Activated CD4-positive, alpha-beta T cell treated with anti-CD3 and anti-CD28 coated beads, Interleukin-2, amount 10 ng/mL, durations not matched to agents 7 days and 5 days (primary cell): ENCODE results near the gene MAP3K4. TPM values are rescaled to one million over a fixed set of nuclear protein-coding genes. Genes with fewer than 3 reads are reported as not detected.

Experiments
- CTCF ChIA-PET: fragments of 350-600 bp; sonication (Branson Sonifier 250); formaldehyde crosslinking; loops from one replicate; lab custom pipeline; 2021; ENCODE audit warnings: antibody characterized with exemption; lab: Charles Lee
- POLR2A ChIA-PET: fragments of 350-600 bp; sonication (Branson Sonifier 250); formaldehyde crosslinking; loops from one replicate; lab custom pipeline; 2021; ENCODE audit warnings: antibody characterized with exemption; lab: Charles Lee
- DNase-seq: peaks from one replicate; pipeline ENCODE4 v3.0.0-alpha.2; 2020
- H3K27ac Mint-ChIP-seq: one replicate; pipeline ENCODE4 v1.8.0; 2021; ENCODE audit warnings: mild to moderate bottlenecking, moderate library complexity, mixed read lengths
- H3K27me3 Mint-ChIP-seq: one replicate; pipeline ENCODE4 v1.8.0; 2021; ENCODE audit warnings: mixed read lengths
- H3K36me3 Mint-ChIP-seq: one replicate; pipeline ENCODE4 v1.8.0; 2021; ENCODE audit warnings: low read depth, mixed read lengths
- H3K4me1 Mint-ChIP-seq: one replicate; pipeline ENCODE4 v1.8.0; 2021; ENCODE audit warnings: mixed read lengths
- H3K4me3 Mint-ChIP-seq: one replicate; pipeline ENCODE4 v1.8.0; 2021; ENCODE audit warnings: mild to moderate bottlenecking, moderate library complexity, mixed read lengths
- H3K9me3 Mint-ChIP-seq: one replicate; pipeline ENCODE4 v1.8.0; 2021; ENCODE audit warnings: mixed read lengths
- total RNA-seq, 2 experiments: library from RNA; stranded (reverse); gene quantifications; one replicate each; pipeline ENCODE4 v1.2.3, GENCODE V29; 2021

Gene MAP3K4
- total RNA-seq, 2 experiments from 2014 or later: 43.6 to 47.2 TPM

GRCh38 chr6:161094955-161095354, 103.4 kb downstream of the MAP3K4 start:
- no peaks in the 10 kb centered on the region for H3K27me3 Mint-ChIP-seq
- ChIA-PET CTCF (no interaction called here), POLR2A (no interaction called here)
- no peaks in the 10 kb centered on the region for H3K4me1 Mint-ChIP-seq
- peaks cover 39% of the 10 kb centered on the region for H3K36me3 Mint-ChIP-seq
- no peak overlapping the region for H3K27ac Mint-ChIP-seq
- no peak overlapping the region for H3K4me3 Mint-ChIP-seq
- no peak for DNase-seq
- H3K9me3 Mint-ChIP-seq: no peaks in the 10 kb centered on the region

DNA sequence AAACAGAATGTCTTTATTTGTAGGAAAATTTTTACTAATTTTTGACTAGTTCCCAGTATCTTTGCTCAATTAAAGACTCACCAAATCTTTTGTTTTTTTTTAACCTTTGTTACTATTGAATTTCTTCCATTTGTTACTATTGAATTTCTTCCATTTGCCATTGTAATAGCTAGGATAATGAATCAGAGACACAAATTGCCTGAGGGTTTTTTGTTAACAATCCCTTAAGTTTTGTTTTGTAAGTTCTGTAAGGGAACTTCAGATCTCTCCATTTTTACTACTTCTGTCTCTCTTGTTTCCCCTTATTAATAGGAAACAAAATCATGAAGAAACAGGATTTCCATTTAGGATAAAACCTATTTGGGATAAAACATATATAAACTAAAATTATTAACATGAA, 104.3 kb downstream of the MAP3K4 start:
- Mint-ChIP-seq H3K9me3 (no peaks in the 10 kb centered on the region), H3K4me1 (no peaks in the 10 kb centered on the region), H3K4me3 (no peak overlapping the region), H3K27ac (no peak overlapping the region), H3K27me3 (no peaks in the 10 kb centered on the region), H3K36me3 (peaks cover 36% of the 10 kb centered on the region)
- ChIA-PET CTCF (interaction anchor here (1.0 kb wide), 1 partner anchor 16 kb away, joined by 3 read pairs; no protein-coding TSS in a partner anchor), POLR2A (no interaction called here)
- no peak for DNase-seq

- Mint-ChIP-seq H3K4me3 (no peak overlapping the region), H3K36me3 (peaks cover 32% of the 10 kb centered on the region), H3K4me1 (peaks cover 2% of the 10 kb centered on the region), H3K27ac (no peak overlapping the region), H3K9me3 (no peaks in the 10 kb centered on the region), H3K27me3 (no peaks in the 10 kb centered on the region)
- DNase-seq: no peak
- ChIA-PET POLR2A (no interaction called here), CTCF (no interaction called here)
Measured at GRCh38 chr6:161100072-161100471, 108.5 kb downstream of the MAP3K4 start.

DNA sequence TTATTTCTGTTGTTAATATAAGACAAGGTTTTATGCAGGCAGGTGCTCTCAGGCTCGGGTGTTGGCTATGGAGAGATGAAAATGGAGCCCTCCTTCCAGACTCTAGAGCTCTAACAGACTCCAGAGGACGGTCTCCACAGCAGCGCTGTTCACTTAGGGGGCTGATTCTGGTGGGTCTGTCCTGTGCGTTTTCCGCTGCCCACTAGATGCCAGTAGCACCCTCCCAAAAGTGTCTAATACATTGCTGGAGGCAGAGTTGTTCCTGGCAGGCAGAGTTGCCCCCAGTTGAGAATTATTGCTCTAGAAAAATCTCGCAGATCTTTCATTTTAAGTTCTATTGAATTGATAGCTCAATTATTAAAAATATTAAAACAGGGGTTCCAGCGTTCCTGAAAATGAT, 109.9 kb downstream of the MAP3K4 start:
- no peak overlapping the region for H3K4me3 Mint-ChIP-seq
- CTCF ChIA-PET: no interaction called here
- POLR2A ChIA-PET: no interaction called here
- H3K4me1 Mint-ChIP-seq: peaks cover 2% of the 10 kb centered on the region
- peaks cover 36% of the 10 kb centered on the region for H3K36me3 Mint-ChIP-seq
- H3K9me3 Mint-ChIP-seq: no peaks in the 10 kb centered on the region
- H3K27me3 Mint-ChIP-seq: no peaks in the 10 kb centered on the region
- H3K27ac Mint-ChIP-seq: no peak overlapping the region
- DNase-seq: no peak

DNA sequence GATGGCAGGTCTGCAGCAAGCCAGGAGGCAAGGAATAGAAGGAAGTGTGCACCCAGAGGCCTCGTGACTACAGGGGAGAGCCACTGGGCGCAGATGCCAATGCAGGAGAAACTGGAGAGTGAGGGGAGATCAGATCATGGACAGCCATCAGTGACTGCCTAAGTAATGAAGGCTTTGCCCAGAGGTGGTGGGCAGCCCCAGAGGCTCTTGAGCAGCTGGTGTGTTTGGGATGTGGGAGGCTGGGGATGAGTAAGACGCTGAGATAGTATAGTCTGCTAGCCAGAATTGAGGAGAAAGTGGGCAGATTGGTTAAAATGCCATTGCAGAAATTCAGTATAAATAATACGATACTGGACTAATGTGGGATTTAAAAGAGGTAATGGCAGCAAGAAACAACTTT, 111.9 kb downstream of the MAP3K4 start:
- no peaks in the 10 kb centered on the region for H3K27me3 Mint-ChIP-seq
- peaks cover 2% of the 10 kb centered on the region for H3K4me1 Mint-ChIP-seq
- H3K36me3 Mint-ChIP-seq: peaks cover 34% of the 10 kb centered on the region
- CTCF ChIA-PET: no interaction called here
- no peaks in the 10 kb centered on the region for H3K9me3 Mint-ChIP-seq
- POLR2A ChIA-PET: no interaction called here
- no peak overlapping the region for H3K27ac Mint-ChIP-seq
- no peak for DNase-seq
- no peak overlapping the region for H3K4me3 Mint-ChIP-seq

- Mint-ChIP-seq H3K27ac (peak overlapping the region; percentile 33), H3K4me3 (no peak overlapping the region), H3K9me3 (no peaks in the 10 kb centered on the region), H3K27me3 (no peaks in the 10 kb centered on the region), H3K4me1 (peaks cover 2% of the 10 kb centered on the region), H3K36me3 (peaks cover 41% of the 10 kb centered on the region)
- no peak for DNase-seq
- ChIA-PET CTCF (interaction anchor here (0.8 kb wide), 1 partner anchor 92 kb away, joined by 3 read pairs; no protein-coding TSS in a partner anchor), POLR2A (no interaction called here)
Measured at GRCh38 chr6:161104966-161105365, 113.4 kb downstream of the MAP3K4 start.

GRCh38 chr6:161105408-161105807, 113.8 kb downstream of the MAP3K4 start:
- Mint-ChIP-seq H3K9me3 (no peaks in the 10 kb centered on the region), H3K27ac (no peak overlapping the region), H3K4me1 (peaks cover 5% of the 10 kb centered on the region), H3K36me3 (peaks cover 45% of the 10 kb centered on the region), H3K27me3 (no peaks in the 10 kb centered on the region), H3K4me3 (no peak overlapping the region)
- ChIA-PET POLR2A (no interaction called here), CTCF (no interaction called here)
- DNase-seq: no peak

- POLR2A ChIA-PET: no interaction called here
- CTCF ChIA-PET: no interaction called here
- Mint-ChIP-seq H3K36me3 (peaks cover 64% of the 10 kb centered on the region), H3K27ac (no peak overlapping the region), H3K4me1 (peaks cover 32% of the 10 kb centered on the region), H3K9me3 (no peaks in the 10 kb centered on the region), H3K4me3 (no peak overlapping the region), H3K27me3 (no peaks in the 10 kb centered on the region)
- DNase-seq: no peak
Measured at GRCh38 chr6:161107779-161108730, 116.5 kb downstream of the MAP3K4 start.

GRCh38 chr6:161108916-161109315, 117.3 kb downstream of the MAP3K4 start:
- Mint-ChIP-seq H3K4me1 (peaks cover 34% of the 10 kb centered on the region), H3K27me3 (no peaks in the 10 kb centered on the region), H3K27ac (no peak overlapping the region), H3K9me3 (no peaks in the 10 kb centered on the region), H3K36me3 (peaks cover 60% of the 10 kb centered on the region), H3K4me3 (no peak overlapping the region)
- no peak for DNase-seq
- POLR2A ChIA-PET: no interaction called here
- CTCF ChIA-PET: no interaction called here

DNA sequence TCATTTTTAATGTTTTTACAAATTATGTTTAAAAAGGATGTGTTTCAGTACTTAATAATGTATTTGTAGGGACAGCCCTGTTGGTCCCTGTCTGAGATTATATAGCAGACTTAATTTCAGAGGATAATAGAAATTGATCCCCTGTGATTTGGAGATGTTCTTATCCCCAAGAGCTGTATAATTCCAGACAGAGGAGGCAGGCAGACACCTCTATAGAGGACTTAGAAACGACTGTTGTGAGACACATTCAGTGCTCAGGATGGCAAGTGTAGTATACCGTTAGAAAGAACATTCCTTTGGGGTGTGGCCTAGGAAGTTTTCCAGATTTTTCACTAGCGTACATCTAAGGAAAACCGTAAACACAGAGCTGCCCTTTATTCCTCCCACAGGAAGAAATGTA, 117.8 kb downstream of the MAP3K4 start:
- Mint-ChIP-seq H3K36me3 (peaks cover 60% of the 10 kb centered on the region), H3K4me1 (peaks cover 34% of the 10 kb centered on the region), H3K27ac (no peak overlapping the region), H3K27me3 (no peaks in the 10 kb centered on the region), H3K9me3 (no peaks in the 10 kb centered on the region), H3K4me3 (no peak overlapping the region)
- CTCF ChIA-PET: no interaction called here
- POLR2A ChIA-PET: no interaction called here
- no peak for DNase-seq

DNA sequence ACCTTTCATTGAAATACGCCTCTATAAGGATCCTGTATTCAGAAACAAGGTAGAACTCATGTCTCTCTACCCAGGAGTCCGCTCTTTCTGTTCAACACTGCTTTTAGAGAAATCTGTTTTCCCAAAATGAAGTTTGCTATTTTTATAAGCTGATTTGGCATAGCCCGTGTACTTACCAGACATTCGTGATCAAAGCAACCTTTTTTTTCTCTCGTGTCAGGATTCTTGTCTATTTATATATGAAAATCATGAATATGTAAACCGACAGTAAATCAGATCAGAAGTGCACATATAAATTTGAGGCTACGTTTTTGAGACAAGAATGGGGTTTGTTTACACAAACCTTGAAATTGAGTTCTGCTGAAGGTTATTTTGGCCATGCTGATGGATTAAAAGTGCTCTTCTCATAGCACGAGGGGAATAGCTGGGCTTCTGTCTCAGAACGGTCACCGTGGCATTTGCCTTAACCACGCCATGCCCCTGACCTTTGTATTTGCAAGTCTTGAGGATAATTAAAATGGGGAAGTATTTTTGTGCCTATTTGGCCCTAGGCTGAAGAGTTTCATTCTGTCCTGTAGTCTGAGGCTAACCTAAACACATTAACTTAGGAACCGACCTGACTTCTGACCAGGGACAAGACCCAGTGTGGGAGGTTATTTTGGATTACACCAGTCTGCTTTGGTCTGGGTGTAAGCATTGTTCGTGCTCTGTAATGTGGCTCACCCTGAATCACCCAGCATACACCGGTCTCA, 118.6 kb downstream of the MAP3K4 start:
- Mint-ChIP-seq H3K4me3 (no peak overlapping the region), H3K27ac (peak overlapping the region; percentile 84), H3K9me3 (no peaks in the 10 kb centered on the region), H3K36me3 (peaks cover 65% of the 10 kb centered on the region), H3K27me3 (no peaks in the 10 kb centered on the region), H3K4me1 (peaks cover 32% of the 10 kb centered on the region)
- CTCF ChIA-PET: interaction anchor here (1.3 kb wide), 1 partner anchor 16 kb away, joined by 3 read pairs; no protein-coding TSS in a partner anchor
- DNase-seq: no peak
- POLR2A ChIA-PET: interaction anchor here (1.2 kb wide), 1 partner anchor 164 kb away, joined by 4 read pairs; no protein-coding TSS in a partner anchor

DNA sequence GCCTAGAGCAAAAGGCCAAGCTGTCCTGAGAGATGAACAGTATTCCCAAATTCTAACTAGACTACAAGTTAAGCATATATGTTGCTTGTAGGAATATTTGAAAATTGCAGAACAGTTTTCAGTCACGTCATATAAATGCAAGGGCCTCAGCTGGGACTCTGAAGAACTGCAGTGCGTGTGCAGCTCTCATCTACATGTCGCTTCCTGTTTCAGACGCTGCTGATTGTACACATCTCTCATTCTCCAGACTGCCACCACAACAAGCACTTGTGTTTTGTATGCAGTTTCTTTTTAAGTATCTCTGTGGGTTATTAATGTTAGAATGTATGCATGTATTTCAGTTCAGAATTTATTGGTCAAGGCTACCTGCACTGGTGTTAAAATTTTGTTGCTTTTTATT, 119.7 kb downstream of the MAP3K4 start:
- H3K4me3 Mint-ChIP-seq: peak overlapping the region; percentile 9
- peaks cover 68% of the 10 kb centered on the region for H3K36me3 Mint-ChIP-seq
- peak; percentile 60 for DNase-seq
- no peaks in the 10 kb centered on the region for H3K27me3 Mint-ChIP-seq
- peak overlapping the region; percentile 84 for H3K27ac Mint-ChIP-seq
- ChIA-PET POLR2A (interaction anchor here (1.2 kb wide), 1 partner anchor 163 kb away, joined by 4 read pairs; no protein-coding TSS in a partner anchor), CTCF (interaction anchor here (0.6 to 1.3 kb wide), 4 partner anchors 15 to 58 kb away, joined by 3 read pairs; no protein-coding TSS in a partner anchor)
- H3K4me1 Mint-ChIP-seq: peaks cover 37% of the 10 kb centered on the region
- H3K9me3 Mint-ChIP-seq: no peaks in the 10 kb centered on the region

GRCh38 chr6:161115468-161115867, 123.9 kb downstream of the MAP3K4 start:
- H3K27ac Mint-ChIP-seq: no peak overlapping the region
- H3K36me3 Mint-ChIP-seq: peaks cover 77% of the 10 kb centered on the region
- POLR2A ChIA-PET: no interaction called here
- DNase-seq: no peak
- CTCF ChIA-PET: no interaction called here
- H3K9me3 Mint-ChIP-seq: peaks cover 5% of the 10 kb centered on the region
- H3K4me1 Mint-ChIP-seq: peaks cover 33% of the 10 kb centered on the region
- H3K4me3 Mint-ChIP-seq: no peak overlapping the region
- no peaks in the 10 kb centered on the region for H3K27me3 Mint-ChIP-seq
